Measurements from ENCODE around the gene BICD2.

DNA sequence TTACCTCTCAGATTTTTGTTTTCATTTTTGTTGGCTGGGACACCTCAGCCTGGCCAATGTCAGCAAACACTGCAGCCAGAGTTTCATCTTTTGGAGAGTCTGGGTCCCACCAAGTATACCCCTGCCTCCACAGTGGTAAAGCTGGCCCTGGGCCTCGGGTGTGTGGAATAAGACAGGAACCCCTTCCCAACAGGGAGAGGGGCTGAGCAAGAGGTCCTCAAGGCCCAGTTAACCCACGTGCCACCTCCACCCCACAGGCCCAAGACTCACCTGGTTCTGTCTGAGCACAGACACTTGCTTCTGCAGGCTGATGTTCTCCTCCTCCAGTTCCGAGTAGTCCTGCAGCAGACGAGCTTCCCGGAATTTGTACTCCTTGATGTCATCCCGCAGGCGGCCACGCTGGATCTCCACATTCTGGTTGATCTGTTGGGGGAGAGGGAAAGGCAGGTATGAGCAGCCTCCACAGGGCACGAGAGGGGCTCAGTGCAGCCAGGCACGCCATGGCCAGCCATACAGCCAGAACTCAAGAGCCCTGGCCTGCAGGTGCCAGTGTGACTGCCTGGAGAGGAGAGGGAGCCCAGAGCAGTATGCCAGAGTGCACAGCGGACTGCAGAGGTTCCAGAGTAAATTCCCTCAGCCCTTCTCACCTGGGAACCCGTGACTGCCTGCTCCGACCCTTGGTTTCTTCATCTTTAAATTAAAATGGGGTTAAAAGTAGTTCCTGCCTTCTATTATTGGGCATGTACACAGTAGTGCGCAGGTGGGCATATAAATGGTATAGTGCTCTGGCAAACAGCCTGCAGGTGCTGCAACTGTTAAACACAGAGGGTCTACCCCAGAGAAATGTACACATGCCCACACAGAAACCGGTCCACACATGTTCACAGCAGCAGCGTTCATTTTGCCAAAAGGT, 42.0 kb downstream of the BICD2 start:
- TF ChIP-seq EZH2phosphoT487 (IDR thresholded peaks at IDR 0.05; ENCODE audit: insufficient read depth, low read depth), result no peak
- TF ChIP-seq EZH2 (IDR thresholded peaks at IDR 0.05; ENCODE audit: insufficient read depth, poor library complexity, severe bottlenecking), result no peak
